ENCODE results near the gene NEIL3.
"Not testable (repeated sequence)": the region's sequence is repeated elsewhere in the genome, so short reads cannot be mapped to it uniquely, and the experiment has no call there.

Gene NEIL3

DNA sequence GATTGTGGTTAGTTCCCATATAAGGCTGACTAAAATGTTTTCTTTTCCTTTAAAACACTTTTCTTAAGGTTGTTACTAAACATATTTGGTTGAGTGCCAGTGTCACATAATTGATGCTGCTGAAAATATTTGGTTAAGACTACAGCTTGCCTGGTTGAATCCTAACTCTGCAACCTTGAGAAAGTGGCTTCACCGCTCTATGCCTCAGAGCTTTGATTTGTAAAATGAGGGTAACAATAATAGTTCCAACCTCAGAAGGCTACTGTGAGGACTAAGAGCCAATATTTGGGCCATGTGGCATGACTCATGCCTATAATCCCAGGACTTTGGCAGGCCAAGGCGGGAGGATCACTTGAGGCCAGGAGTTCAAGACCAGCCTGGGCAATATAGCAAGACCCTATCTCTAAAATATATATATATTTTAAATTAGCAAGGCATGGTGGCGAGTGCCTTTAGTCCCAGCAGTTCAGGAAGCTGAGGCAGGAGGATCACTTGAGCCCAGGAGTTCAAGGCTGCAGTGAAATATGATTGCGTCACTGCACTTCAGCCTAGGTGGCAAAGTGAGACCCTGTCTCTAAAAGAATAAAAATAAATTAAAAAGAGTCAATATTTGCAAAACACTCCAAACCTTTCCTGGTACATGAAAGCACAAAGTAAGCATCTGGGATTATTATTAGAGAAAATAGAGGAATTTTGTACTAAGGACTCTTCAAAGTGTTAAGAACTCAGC, 7.1 kb upstream of the NEIL3 start:
- DNase-seq (ENCODE audit: low spot score), result no peak

- no peak for DNase-seq (ENCODE audit: low spot score)
These were observed 5.6 kb upstream of the NEIL3 start for GRCh38 chr4:177304094-177304493.

DNA sequence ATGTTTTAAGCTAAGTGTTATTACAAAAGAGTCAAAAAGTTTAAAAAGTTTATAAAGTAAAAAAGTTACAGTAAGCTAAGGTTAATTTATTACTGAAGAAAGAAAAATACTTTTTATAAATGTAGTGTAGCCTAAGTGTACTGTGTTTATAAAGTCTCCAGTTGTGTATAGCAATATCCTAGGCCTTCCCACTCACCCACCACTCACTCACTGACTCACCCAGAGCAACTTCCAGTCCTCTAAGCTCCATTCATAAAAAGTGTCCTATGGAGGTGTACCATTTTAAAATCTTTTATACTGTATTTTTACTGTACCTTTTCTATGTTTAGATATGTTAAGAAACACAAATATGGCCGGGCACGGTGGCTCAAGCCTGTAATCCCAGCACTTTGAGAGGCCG, 4.8 kb upstream of the NEIL3 start:
- not testable (repeated sequence) for DNase-seq (ENCODE audit: low spot score)

DNA sequence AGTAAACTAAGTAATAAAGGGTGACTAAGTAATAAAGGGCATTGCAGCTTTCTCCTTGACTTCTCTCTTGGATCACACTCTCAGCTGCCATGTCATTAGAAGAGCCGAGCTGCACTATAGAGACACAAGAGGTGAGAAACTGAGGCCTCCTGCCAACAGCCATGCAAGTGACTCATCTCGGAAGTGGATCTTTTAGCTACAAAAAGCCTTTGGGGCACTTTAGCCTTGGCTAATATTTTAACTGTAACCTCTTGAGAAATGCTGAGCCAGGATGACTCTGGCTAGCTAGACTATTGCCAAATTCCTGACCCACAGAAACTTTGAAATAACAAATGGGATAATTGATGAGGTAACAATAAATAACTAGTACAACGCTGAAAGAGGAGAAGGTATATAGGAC, 1.5 kb upstream of the NEIL3 start:
- no peak for DNase-seq (ENCODE audit: low spot score)

- no peak for DNase-seq (ENCODE audit: low spot score)
These were observed 690 bp upstream of the NEIL3 start for GRCh38 chr4:177308847-177309521.

GRCh38 chr4:177311589-177311988, 1.9 kb downstream of the NEIL3 start:
- DNase-seq (ENCODE audit: low spot score), result no peak

- DNase-seq (ENCODE audit: low spot score), result no peak
These were observed 3.6 kb downstream of the NEIL3 start for GRCh38 chr4:177313263-177313662.

- no peak for DNase-seq (ENCODE audit: low spot score)
These were observed 6.2 kb downstream of the NEIL3 start for GRCh38 chr4:177315767-177316464.

GRCh38 chr4:177320721-177321120, 11.0 kb downstream of the NEIL3 start:
- no peak for DNase-seq (ENCODE audit: low spot score)

- DNase-seq (ENCODE audit: low spot score), result no peak
These were observed 12.0 kb downstream of the NEIL3 start for GRCh38 chr4:177321647-177322046.

DNA sequence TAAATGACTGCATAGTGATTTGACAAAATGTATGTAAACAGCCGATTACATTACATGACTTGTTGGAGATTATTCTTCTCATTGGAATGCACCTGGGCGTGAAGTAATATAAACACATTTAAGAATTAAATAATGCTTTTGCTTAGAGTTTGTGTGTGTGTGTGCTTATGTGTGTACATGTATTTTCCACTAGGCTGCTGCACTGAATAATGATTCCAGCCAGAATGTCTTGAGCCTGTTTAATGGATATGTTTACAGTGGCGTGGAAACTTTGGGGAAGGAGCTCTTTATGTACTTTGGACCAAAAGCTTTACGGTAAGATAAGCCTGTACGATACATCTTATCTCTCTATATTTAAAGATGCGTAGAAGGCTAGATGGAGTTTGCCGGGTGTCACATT, 12.6 kb downstream of the NEIL3 start:
- DNase-seq (ENCODE audit: low spot score), result no peak

GRCh38 chr4:177322881-177323280, 13.2 kb downstream of the NEIL3 start:
- DNase-seq (ENCODE audit: low spot score), result no peak

GRCh38 chr4:177323416-177323815, 13.7 kb downstream of the NEIL3 start:
- DNase-seq (ENCODE audit: low spot score), result no peak

- DNase-seq (ENCODE audit: low spot score), result no peak
These were observed 22.4 kb downstream of the NEIL3 start for GRCh38 chr4:177332119-177332518.

GRCh38 chr4:177339477-177340374, 30.1 kb downstream of the NEIL3 start:
- peak; percentile 31 for DNase-seq (ENCODE audit: low spot score)

- no peak for DNase-seq (ENCODE audit: low spot score)
These were observed 38.7 kb downstream of the NEIL3 start for GRCh38 chr4:177348348-177348747.

GRCh38 chr4:177349191-177349590, 39.5 kb downstream of the NEIL3 start:
- no peak for DNase-seq (ENCODE audit: low spot score)

DNA sequence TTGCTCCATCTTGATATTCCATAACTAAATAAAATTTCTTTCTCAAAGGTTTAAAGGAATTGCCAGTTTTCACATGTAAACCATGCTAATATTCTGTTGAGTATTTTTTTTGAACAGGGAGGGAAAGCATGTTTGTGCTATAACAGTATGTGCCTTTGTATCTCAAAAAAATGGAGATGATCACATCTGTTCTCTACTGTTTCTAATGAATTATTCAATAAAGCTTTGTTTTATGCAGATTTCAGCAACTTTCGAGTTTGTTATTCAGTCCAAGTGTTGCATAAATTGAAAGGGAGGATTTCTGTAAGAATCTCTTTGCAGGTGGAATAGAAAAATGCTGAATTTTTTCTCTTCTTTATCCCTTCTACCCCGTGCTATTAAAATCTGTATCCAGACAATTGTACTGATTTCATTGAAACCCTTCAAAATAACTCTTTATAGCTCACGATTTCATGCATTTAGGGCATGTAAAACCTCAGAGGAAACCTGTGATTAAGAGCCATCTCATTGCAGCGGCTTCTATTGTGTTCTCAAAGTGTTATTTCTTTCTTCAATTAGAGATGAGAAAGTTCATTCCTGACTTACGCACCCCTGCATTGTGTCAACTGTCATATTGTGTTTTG, 42.1 kb downstream of the NEIL3 start:
- no peak for DNase-seq (ENCODE audit: low spot score)

DNA sequence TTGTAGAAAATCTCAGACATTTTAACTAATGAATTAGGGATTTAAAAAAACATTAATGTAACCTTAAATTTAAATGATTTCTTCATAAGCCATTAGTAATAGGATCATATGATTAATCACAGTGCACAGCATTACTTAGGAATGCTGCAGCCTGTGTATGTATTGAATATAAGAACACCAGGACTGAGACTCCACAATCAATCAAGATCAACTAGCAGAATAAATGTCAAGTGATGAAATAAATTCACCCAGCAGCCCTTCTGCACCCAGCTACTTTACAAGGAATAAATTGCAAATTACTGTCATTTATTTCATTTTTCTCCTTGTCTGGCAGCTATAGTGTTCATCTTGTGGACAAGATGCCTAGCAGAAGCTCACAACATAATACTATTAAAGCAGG, 46.5 kb downstream of the NEIL3 start:
- no peak for DNase-seq (ENCODE audit: low spot score)

DNA sequence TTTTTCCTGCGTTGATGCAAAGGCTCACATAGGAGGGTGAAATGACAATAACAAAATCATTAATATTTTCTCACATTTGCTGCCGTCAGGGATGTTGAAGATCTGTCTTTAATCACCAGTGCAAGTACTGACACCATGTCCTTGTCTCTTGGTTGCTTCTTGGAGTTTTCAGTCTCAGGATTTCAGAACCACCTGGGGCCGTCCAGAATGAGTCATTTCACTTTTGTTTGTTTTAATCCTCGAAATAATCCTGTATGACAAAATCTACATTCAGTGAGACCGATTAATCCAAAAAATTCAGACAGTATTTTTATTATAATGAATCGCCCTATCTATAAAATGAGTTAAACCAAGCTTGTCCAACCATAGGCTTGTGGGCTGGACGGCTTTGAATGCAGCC, 47.2 kb downstream of the NEIL3 start:
- no peak for DNase-seq (ENCODE audit: low spot score)

- peak; percentile 45 for DNase-seq (ENCODE audit: low spot score)
These were observed 57.7 kb downstream of the NEIL3 start for GRCh38 chr4:177367336-177367735.

- DNase-seq (ENCODE audit: low spot score), result no peak
These were observed 59.7 kb downstream of the NEIL3 start for GRCh38 chr4:177369372-177369771.

All from iPS-NIHi11 (cell line).